A549 (cell line): ENCODE data around the gene DDIT4.

Experiments used
- CBX8 ChIP-seq: fragments of 200-600 bp; sonication (generic); IDR thresholded peaks from 2 replicates; pipeline ENCODE4 v1.6.1; 2016
- EP300 ChIP-seq, 2 experiments: fragments of >200 bp; sonication (Bioruptor Twin); formaldehyde crosslinking; IDR thresholded peaks; 2 replicates in 1 of 2; 3 replicates in 1 of 2; pipeline ENCODE4 v1.6.1; 2016 to 2017
- HEYL ChIP-seq: fragments of 250-450 bp; sonication (Bioruptor Pico); IDR thresholded peaks from 2 replicates; pipeline ENCODE4 v1.8.0; 2021; ENCODE audit warnings: mild to moderate bottlenecking, moderate library complexity
- KDM1A ChIP-seq: fragments of 200-600 bp; sonication (generic); IDR thresholded peaks from 2 replicates; pipeline ENCODE4 v1.6.1; 2016; ENCODE audit warnings: low read depth, mild to moderate bottlenecking
- MAFK ChIP-seq: fragments of 450-650 bp; IDR thresholded peaks from 2 replicates; pipeline ENCODE4 v1.6.1; 2014; ENCODE audit not compliant: partially characterized antibody
- NFE2L2 ChIP-seq: fragments of 150-350 bp; conservative IDR thresholded peaks from 2 replicates; pipeline ENCODE4 v1.6.1; 2014; ENCODE audit warnings: low read length
- NPAS2 ChIP-seq: fragments of 250-450 bp; sonication (Bioruptor Pico); IDR thresholded peaks from 2 replicates; pipeline ENCODE4 v1.8.0; 2022; ENCODE audit warnings: mild to moderate bottlenecking, moderate library complexity, borderline replicate concordance
- POLR2A ChIP-seq: IDR thresholded peaks from 2 replicates; pipeline ENCODE4 v1.6.1; 2012; ENCODE audit warnings: mild to moderate bottlenecking, low read length
- RAD21 ChIP-seq, 2 experiments: fragments of >200 bp in 1 of 2; sonication (Bioruptor Twin) in 1 of 2; formaldehyde crosslinking in 1 of 2; IDR thresholded peaks in 1 of 2; conservative IDR thresholded peaks in 1 of 2; 2 replicates in 1 of 2; 3 replicates in 1 of 2; pipeline ENCODE4 v1.6.1; 2012 to 2018; ENCODE audit warnings: inconsistent platforms in 1 of 2
- SMC3 ChIP-seq: fragments of >200 bp; sonication (Bioruptor Twin); formaldehyde crosslinking; IDR thresholded peaks from 3 replicates; pipeline ENCODE4 v1.6.1; 2018; ENCODE audit warnings: inconsistent platforms
- TF ChIP-seq, protein P1 (sequence below): fragments of 200-600 bp; sonication (generic); IDR thresholded peaks from 2 replicates; pipeline ENCODE4 v1.6.1; 2016; ENCODE audit warnings: antibody characterized with exemption, mild to moderate bottlenecking, moderate library complexity
- TF ChIP-seq, protein P2 (sequence below): fragments of >200 bp; sonication (Bioruptor Twin); formaldehyde crosslinking; IDR thresholded peaks from 3 replicates; pipeline ENCODE4 v1.5.1; 2016
- TF ChIP-seq, protein P3 (sequence below): fragments of 250-450 bp; sonication (Bioruptor Pico); IDR thresholded peaks from 2 replicates; pipeline ENCODE4 v1.5.0; 2021; ENCODE audit warnings: mild to moderate bottlenecking, moderate library complexity, borderline replicate concordance

DNA sequence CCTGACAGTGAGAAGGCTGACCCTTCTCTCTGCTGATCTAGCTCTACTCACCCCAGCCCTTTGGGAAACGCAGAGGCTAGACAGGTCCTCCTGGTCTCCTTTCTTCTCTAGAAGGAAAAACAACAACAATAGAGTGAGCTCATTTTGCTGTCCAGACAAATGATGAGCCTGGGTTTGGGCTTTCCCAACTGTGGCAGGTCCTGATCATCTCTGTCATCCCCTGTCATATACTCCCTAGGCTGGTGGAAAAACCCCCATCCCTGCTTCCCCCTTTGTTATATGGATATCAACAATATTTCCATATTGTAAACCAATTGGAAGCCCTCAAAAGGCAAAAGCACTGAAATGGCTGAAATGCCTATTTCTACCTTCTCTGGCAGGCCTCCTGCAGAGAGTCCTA is 9.2 kb upstream of the DDIT4 start:
- TF ChIP-seq POLR2A (no peak), RAD21 (conservative IDR thresholded peaks at IDR 0.05 in 1 of 2, IDR thresholded peaks at IDR 0.05 in 1 of 2) (no peak), HEYL (CRISPR knock-in tag) (no peak), NFE2L2 (no peak), MAFK (no peak), EP300 (IDR thresholded peaks at IDR 0.05) (no peak), SMC3 (no peak), KDM1A (no peak), NPAS2 (no peak), CBX8 (no peak)
- TF ChIP-seq, protein P1, sequence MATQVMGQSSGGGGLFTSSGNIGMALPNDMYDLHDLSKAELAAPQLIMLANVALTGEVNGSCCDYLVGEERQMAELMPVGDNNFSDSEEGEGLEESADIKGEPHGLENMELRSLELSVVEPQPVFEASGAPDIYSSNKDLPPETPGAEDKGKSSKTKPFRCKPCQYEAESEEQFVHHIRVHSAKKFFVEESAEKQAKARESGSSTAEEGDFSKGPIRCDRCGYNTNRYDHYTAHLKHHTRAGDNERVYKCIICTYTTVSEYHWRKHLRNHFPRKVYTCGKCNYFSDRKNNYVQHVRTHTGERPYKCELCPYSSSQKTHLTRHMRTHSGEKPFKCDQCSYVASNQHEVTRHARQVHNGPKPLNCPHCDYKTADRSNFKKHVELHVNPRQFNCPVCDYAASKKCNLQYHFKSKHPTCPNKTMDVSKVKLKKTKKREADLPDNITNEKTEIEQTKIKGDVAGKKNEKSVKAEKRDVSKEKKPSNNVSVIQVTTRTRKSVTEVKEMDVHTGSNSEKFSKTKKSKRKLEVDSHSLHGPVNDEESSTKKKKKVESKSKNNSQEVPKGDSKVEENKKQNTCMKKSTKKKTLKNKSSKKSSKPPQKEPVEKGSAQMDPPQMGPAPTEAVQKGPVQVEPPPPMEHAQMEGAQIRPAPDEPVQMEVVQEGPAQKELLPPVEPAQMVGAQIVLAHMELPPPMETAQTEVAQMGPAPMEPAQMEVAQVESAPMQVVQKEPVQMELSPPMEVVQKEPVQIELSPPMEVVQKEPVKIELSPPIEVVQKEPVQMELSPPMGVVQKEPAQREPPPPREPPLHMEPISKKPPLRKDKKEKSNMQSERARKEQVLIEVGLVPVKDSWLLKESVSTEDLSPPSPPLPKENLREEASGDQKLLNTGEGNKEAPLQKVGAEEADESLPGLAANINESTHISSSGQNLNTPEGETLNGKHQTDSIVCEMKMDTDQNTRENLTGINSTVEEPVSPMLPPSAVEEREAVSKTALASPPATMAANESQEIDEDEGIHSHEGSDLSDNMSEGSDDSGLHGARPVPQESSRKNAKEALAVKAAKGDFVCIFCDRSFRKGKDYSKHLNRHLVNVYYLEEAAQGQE: no peak
- TF ChIP-seq, protein P2, sequence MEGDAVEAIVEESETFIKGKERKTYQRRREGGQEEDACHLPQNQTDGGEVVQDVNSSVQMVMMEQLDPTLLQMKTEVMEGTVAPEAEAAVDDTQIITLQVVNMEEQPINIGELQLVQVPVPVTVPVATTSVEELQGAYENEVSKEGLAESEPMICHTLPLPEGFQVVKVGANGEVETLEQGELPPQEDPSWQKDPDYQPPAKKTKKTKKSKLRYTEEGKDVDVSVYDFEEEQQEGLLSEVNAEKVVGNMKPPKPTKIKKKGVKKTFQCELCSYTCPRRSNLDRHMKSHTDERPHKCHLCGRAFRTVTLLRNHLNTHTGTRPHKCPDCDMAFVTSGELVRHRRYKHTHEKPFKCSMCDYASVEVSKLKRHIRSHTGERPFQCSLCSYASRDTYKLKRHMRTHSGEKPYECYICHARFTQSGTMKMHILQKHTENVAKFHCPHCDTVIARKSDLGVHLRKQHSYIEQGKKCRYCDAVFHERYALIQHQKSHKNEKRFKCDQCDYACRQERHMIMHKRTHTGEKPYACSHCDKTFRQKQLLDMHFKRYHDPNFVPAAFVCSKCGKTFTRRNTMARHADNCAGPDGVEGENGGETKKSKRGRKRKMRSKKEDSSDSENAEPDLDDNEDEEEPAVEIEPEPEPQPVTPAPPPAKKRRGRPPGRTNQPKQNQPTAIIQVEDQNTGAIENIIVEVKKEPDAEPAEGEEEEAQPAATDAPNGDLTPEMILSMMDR: no peak
- TF ChIP-seq, protein P3, sequence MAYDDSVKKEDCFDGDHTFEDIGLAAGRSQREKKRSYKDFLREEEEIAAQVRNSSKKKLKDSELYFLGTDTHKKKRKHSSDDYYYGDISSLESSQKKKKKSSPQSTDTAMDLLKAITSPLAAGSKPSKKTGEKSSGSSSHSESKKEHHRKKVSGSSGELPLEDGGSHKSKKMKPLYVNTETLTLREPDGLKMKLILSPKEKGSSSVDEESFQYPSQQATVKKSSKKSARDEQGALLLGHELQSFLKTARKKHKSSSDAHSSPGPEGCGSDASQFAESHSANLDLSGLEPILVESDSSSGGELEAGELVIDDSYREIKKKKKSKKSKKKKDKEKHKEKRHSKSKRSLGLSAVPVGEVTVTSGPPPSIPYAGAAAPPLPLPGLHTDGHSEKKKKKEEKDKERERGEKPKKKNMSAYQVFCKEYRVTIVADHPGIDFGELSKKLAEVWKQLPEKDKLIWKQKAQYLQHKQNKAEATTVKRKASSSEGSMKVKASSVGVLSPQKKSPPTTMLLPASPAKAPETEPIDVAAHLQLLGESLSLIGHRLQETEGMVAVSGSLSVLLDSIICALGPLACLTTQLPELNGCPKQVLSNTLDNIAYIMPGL (CRISPR knock-in tag): no peak
